K562 (cell line): ENCODE data around the gene HSD17B8. TPM values are rescaled to one million over a fixed set of nuclear protein-coding genes. Genes with fewer than 3 reads are reported as not detected.

Experiments
- ATAC-seq: fragments of 200-7000 bp; cut with Tn5 transposase; 3 replicates; pipeline ENCODE4 v1.9.1; 2020; ENCODE audit warnings: moderate library complexity
- BruUV-seq: library from RNA; stranded (reverse); fragments of 400-500 nt; replicated peaks from 2 replicates; lab custom pipeline; 2021; lab: Mats Ljungman, UMichigan
- CTCF ChIA-PET: fragments of 300-600 bp; formaldehyde crosslinking; extraction: SDS; loops from one replicate; lab custom pipeline; 2021; ENCODE audit warnings: low intra/inter-chr PET ratio; lab: Yijun Ruan, JAX
- POLR2A ChIA-PET: fragments of 300-600, 350-650 bp; sonication (Branson Sonifier 250); formaldehyde crosslinking; extraction: SDS; loops from one replicate; lab custom pipeline; 2021; ENCODE audit warnings: antibody characterized with exemption, inconsistent platforms; lab: Yijun Ruan, JAX
- DNase-seq, 4 experiments: peaks; one replicate each; pipeline versions ENCODE4 v3.0.0 to v3.0.0-alpha.2; 2011 to 2018; ENCODE audit warnings: low spot score in 3 of 4, mixed read lengths in 3 of 4; ENCODE audit errors: extremely low read depth in 1 of 4
- FAIRE-seq: peaks from 2 replicates; lab custom pipeline; 2011; peaks lifted over from hg19 to GRCh38; lab: Jason Lieb, UNC
- H2AFZ ChIP-seq: 2 replicates; pipeline ENCODE4 v1.6.0; 2011; ENCODE audit warnings: low read depth, low read length, control low read depth, inconsistent platforms
- H3K27ac ChIP-seq: fragments of 200-600 bp; 3 replicates; pipeline ENCODE4 v1.8.0; 2011; ENCODE audit warnings: low read depth, mild to moderate bottlenecking, control low read depth, inconsistent platforms, low read length, moderate library complexity, mixed read lengths; ENCODE audit errors: extremely low read depth
- H3K27me3 ChIP-seq, 2 experiments: fragments of 300-600 bp in 1 of 2; 2 replicates in 1 of 2; 3 replicates in 1 of 2; pipeline versions ENCODE4 v1.6.0 to v1.8.0; 2011; ENCODE audit warnings: inconsistent platforms in 2 of 2, low read length in 2 of 2, mild to moderate bottlenecking in 1 of 2, mixed read lengths in 1 of 2, moderate library complexity in 1 of 2; ENCODE audit not compliant: control insufficient read depth in 2 of 2, insufficient read depth in 2 of 2
- H3K36me3 ChIP-seq: fragments of 300-600 bp; 3 replicates; pipeline ENCODE4 v1.8.0; 2011; ENCODE audit warnings: mild to moderate bottlenecking, low read length, inconsistent platforms; ENCODE audit not compliant: control insufficient read depth, insufficient read depth
- H3K4me1 ChIP-seq, 2 experiments: fragments of 200-600 bp in 1 of 2; replicated peaks in 1 of 2; 2 replicates in 1 of 2; 3 replicates in 1 of 2; pipeline versions ENCODE4 v1.5.1 to v1.8.0; 2011; ENCODE audit warnings: inconsistent platforms in 2 of 2, low read length in 2 of 2, mild to moderate bottlenecking in 1 of 2, mixed read lengths in 1 of 2, moderate library complexity in 1 of 2; ENCODE audit not compliant: control insufficient read depth in 2 of 2, insufficient read depth in 2 of 2
- H3K4me2 ChIP-seq: 2 replicates; pipeline ENCODE4 v1.6.1; 2011; ENCODE audit warnings: low read length, control low read depth, inconsistent platforms, mixed read lengths; ENCODE audit not compliant: insufficient read depth
- H3K4me3 ChIP-seq: fragments of 200-600 bp; sonication (generic), shearing (Covaris generic); 2 replicates; pipeline ENCODE4 v1.5.1; 2016; ENCODE audit warnings: control low read depth, inconsistent platforms
- H3K79me2 ChIP-seq: fragments of 200-600 bp; 3 replicates; pipeline ENCODE4 v1.8.0; 2011; ENCODE audit warnings: low read length, inconsistent platforms; ENCODE audit not compliant: control insufficient read depth, insufficient read depth
- H3K9ac ChIP-seq, 2 experiments: 2 replicates each; pipeline versions ENCODE4 v1.6.0 to v1.6.1; 2011; ENCODE audit warnings: low read depth in 2 of 2, low read length in 2 of 2, control low read depth in 1 of 2, inconsistent platforms in 1 of 2, mild to moderate bottlenecking in 1 of 2, mixed read lengths in 1 of 2; ENCODE audit not compliant: insufficient read depth in 1 of 2
- H3K9me1 ChIP-seq: one replicate; pipeline ENCODE4 v1.6.0; 2011; ENCODE audit warnings: inconsistent platforms, mild to moderate bottlenecking, low read length, moderate library complexity; ENCODE audit not compliant: control insufficient read depth, insufficient read depth
- H3K9me3 ChIP-seq: replicated peaks from 2 replicates; pipeline ENCODE4 v1.5.1; 2011; ENCODE audit warnings: low read depth, low read length, inconsistent platforms; ENCODE audit not compliant: control insufficient read depth, insufficient read depth
- H4K20me1 ChIP-seq: replicated peaks from 2 replicates; pipeline ENCODE4 v1.6.1; 2011; ENCODE audit warnings: low read length, inconsistent platforms, mixed read lengths; ENCODE audit not compliant: control insufficient read depth, insufficient read depth
- CCNT2 ChIP-seq: IDR thresholded peaks from 2 replicates; pipeline ENCODE4 v1.6.1; 2011; ENCODE audit warnings: borderline replicate concordance, low read depth, mild to moderate bottlenecking, moderate library complexity, mixed read lengths, low read length; ENCODE audit not compliant: insufficient read length; ENCODE audit errors: extremely low read depth
- EP300 ChIP-seq: IDR thresholded peaks from 2 replicates; pipeline ENCODE4 v1.6.1; 2012; ENCODE audit warnings: low read length, improper control_type of control experiment
- ERF ChIP-seq: fragments of 450-650 bp; formaldehyde crosslinking; IDR thresholded peaks from 2 replicates; pipeline ENCODE4 v1.4.0; 2020; ENCODE audit warnings: mild to moderate bottlenecking, mixed read lengths
- HMGN3 ChIP-seq: IDR thresholded peaks from 2 replicates; pipeline ENCODE4 v1.6.1; 2011; ENCODE audit warnings: borderline replicate concordance, low read depth, mild to moderate bottlenecking, mixed read lengths, low read length; ENCODE audit not compliant: insufficient read length; ENCODE audit errors: extremely low read depth
- MAZ ChIP-seq, 2 experiments: fragments of 450-650 bp in 1 of 2; sonication (generic) in 1 of 2; formaldehyde crosslinking; IDR thresholded peaks in 1 of 2; conservative IDR thresholded peaks in 1 of 2; 2 replicates each; pipeline versions ENCODE4 v1.4.0 to v1.5.0; 2020; ENCODE audit warnings: mild to moderate bottlenecking in 1 of 2, missing genetic modification reagents in 1 of 2
- MYNN ChIP-seq, 2 experiments: sonication (generic); formaldehyde crosslinking in 1 of 2; IDR thresholded peaks; 2 replicates each; pipeline versions ENCODE4 v1.5.0 to v1.6.1; 2016 to 2020; ENCODE audit warnings: antibody characterized with exemption in 1 of 2, missing genetic modification reagents in 1 of 2
- NFATC3 ChIP-seq: fragments of 450-650 bp; IDR thresholded peaks from 2 replicates; pipeline ENCODE4 v1.6.1; 2017; ENCODE audit warnings: mild to moderate bottlenecking
- POLR2A ChIP-seq: fragments of 450-650 bp; conservative IDR thresholded peaks from 2 replicates; pipeline ENCODE4 v1.6.1; 2016
- POLR2G ChIP-seq: fragments of 200-400 bp; formaldehyde crosslinking; IDR thresholded peaks from 2 replicates; pipeline ENCODE4 v1.6.1; 2017; ENCODE audit warnings: low read depth, mild to moderate bottlenecking, antibody characterized with exemption, low read length, moderate library complexity
- RBM22 ChIP-seq: fragments of 200-400 bp; formaldehyde crosslinking; IDR thresholded peaks from 2 replicates; pipeline ENCODE4 v1.6.1; 2018; ENCODE audit warnings: low read length, low read depth; ENCODE audit not compliant: poor library complexity, severe bottlenecking
- SUPT5H ChIP-seq: fragments of 450-650 bp; IDR thresholded peaks from 2 replicates; pipeline ENCODE4 v1.6.1; 2016
- ZBTB33 ChIP-seq: sonication (generic); formaldehyde crosslinking; IDR thresholded peaks from 2 replicates; pipeline ENCODE4 v1.8.1; 2023; ENCODE audit warnings: mild to moderate bottlenecking, missing genetic modification reagents
- ZBTB9 ChIP-seq: fragments of 450-650 bp; formaldehyde crosslinking; IDR thresholded peaks from 2 replicates; pipeline ENCODE4 v1.4.0; 2020; ENCODE audit warnings: mild to moderate bottlenecking, moderate library complexity
- ZNF639 ChIP-seq, 2 experiments: fragments of 200-800 bp in 1 of 2; sonication (Bioruptor generic) in 1 of 2; sonication (generic) in 1 of 2; formaldehyde crosslinking in 1 of 2; IDR thresholded peaks in 1 of 2; conservative IDR thresholded peaks in 1 of 2; 2 replicates each; pipeline versions ENCODE4 v1.5.0 to v1.6.1; 2016 to 2020; ENCODE audit warnings: missing compliant biosample characterization in 1 of 2, missing genetic modification characterization in 1 of 2, missing genetic modification reagents in 1 of 2
- WGBS: fragments of 100-300 bp; shearing (Covaris generic); methylation state at CpG from one replicate; pipeline ENCODE4 v1.1.6; 2016; ENCODE audit warnings: low coverage, mixed read lengths; ENCODE audit not compliant: insufficient coverage; ENCODE audit errors: missing lambda C conversion rate; 5-methylcytosine and 5-hydroxymethylcytosine counted together
- in situ Hi-C: fragments of 300-500 bp; cut with MboI; formaldehyde crosslinking; loops from 4 replicates; pipeline ENCODE4 v1.15.0; 2018; ENCODE audit warnings: inconsistent platforms, mixed read lengths
- intact Hi-C: fragments of 100-400 bp; cut with micrococcal nuclease; formaldehyde crosslinking; loops from 2 replicates; pipeline ENCODE4 v1.14.2; 2022
- polyA plus RNA-seq, 8 experiments: library from polyadenylated mRNA; depleted of rRNA in 4 of 8; stranded (reverse) in 5 of 8; unstranded in 3 of 8; fragments of >200 nt; fragmentation: Nextera tagmentation in 2 of 8; fragmentation: Illumina TruSeq in 1 of 8; extraction: Ambion mirVana in 2 of 8; extraction: Trizol in 1 of 8; gene quantifications; 2 replicates each; pipeline versions ENCODE4 v1.2.1 to v1.2.3, GENCODE V29; 2011 to 2014; ENCODE audit warnings: inconsistent platforms in 1 of 8, missing spikeins in 1 of 8
- total RNA-seq, 7 experiments: library from RNA; depleted of rRNA in 6 of 7; stranded (reverse); fragments of >200 nt in 6 of 7; fragmentation: Illumina TruSeq in 2 of 7; extraction: Trizol in 2 of 7; gene quantifications; 2 replicates each; pipeline versions ENCODE4 v1.2.1 to v1.2.3, GENCODE V29; 2011 to 2021; ENCODE audit warnings: low replicate concordance in 1 of 7

HSD17B8 gene
- total and polyA plus RNA-seq, 9 of the 15 experiments (the other 6 are each of a cell fraction or from before 2014, with no cell fraction given): 3.7 to 35.2 (median 14.2) TPM

- TF ChIP-seq ZNF639 (CRISPR knock-in tag; conservative IDR thresholded peaks at IDR 0.05 in 1 of 2, IDR thresholded peaks at IDR 0.05 in 1 of 2): no peak
- TF ChIP-seq EP300: no peak
- TF ChIP-seq ZBTB9 (CRISPR knock-in tag): no peak
These were observed 8.4 kb downstream of the HSD17B8 start (continued) for GRCh38 chr6:33212857-33213165.

GRCh38 chr6:33213166-33213988, 8.9 kb downstream of the HSD17B8 start:
- ChIA-PET POLR2A (interaction anchor here (0.9 to 1.2 kb wide), 3 partner anchors 20 to 35 kb away, joined by 3 to 4 read pairs (median 3); no protein-coding TSS in a partner anchor), CTCF (no interaction called here)
- DNase-seq: peak in 1 of 4 experiments; percentile 22
- WGBS: 54% methylated on average over 33 of the region's 43 CpGs
- H3K9me1 ChIP-seq: no peaks in the 10 kb centered on the region
- peaks cover 4 to 34% of the 10 kb centered on the region in 2 experiments; a peak in 2 of 5 replicates for H3K4me1 ChIP-seq
- peak; percentile 7 for ATAC-seq
- H3K27ac ChIP-seq: no peak overlapping the region
- FAIRE-seq: no peak
- H4K20me1 ChIP-seq: no peaks in the 10 kb centered on the region
- intact Hi-C loops: no loop called here
- H3K9ac ChIP-seq: peak overlapping the region in 1 of 2 experiments; percentile 69; a peak in 2 of 4 replicates
- no TSS peak for BruUV-seq
- H3K36me3 ChIP-seq: peaks cover 28% of the 10 kb centered on the region; the same call in 2 of the 3 replicates
- H3K9me3 ChIP-seq: no peaks in the 10 kb centered on the region
- H3K79me2 ChIP-seq: peaks cover 7% of the 10 kb centered on the region; the same call in 2 of the 3 replicates
- in situ Hi-C loops: no loop called here
- H3K4me3 ChIP-seq: no peak overlapping the region
- no peak overlapping the region for H3K4me2 ChIP-seq
- peaks cover 4 to 8% of the 10 kb centered on the region in 2 experiments; a peak in 3 of 5 replicates for H3K27me3 ChIP-seq
- H2AFZ ChIP-seq: no peak overlapping the region
- peak; percentile 77 for TF ChIP-seq POLR2G
- peak; percentile 81; the same call in 1 of the 2 replicates for TF ChIP-seq ERF (CRISPR knock-in tag)
- peak; percentile 50 for TF ChIP-seq HMGN3
- 0 out of 2 replicates have a peak, but pooled peaks have one; percentile 35 for TF ChIP-seq MYNN (IDR thresholded peaks at IDR 0.05)
- TF ChIP-seq MYNN (CRISPR knock-in tag; IDR thresholded peaks at IDR 0.05): no peak
- TF ChIP-seq CCNT2: peak; percentile 39
- no peak for TF ChIP-seq NFATC3
- 0 out of 4 replicates have a peak, but pooled peaks of 1 of the 2 experiments have one; percentile 36 for TF ChIP-seq MAZ (CRISPR knock-in tag; conservative IDR thresholded peaks at IDR 0.05 in 1 of 2, IDR thresholded peaks at IDR 0.05 in 1 of 2)
- TF ChIP-seq SUPT5H: peak; percentile 44; the same call in 1 of the 2 replicates
- 0 out of 2 replicates have a peak, but pooled peaks have one; percentile 14 for TF ChIP-seq ZBTB33 (CRISPR knock-in tag)
- peak; percentile 74 for TF ChIP-seq RBM22
- peak; percentile 56 for TF ChIP-seq POLR2A
